Caco-2 (cell line): ENCODE measurements around the gene ADD1. TPM values are rescaled to one million over a fixed set of nuclear protein-coding genes. Genes with fewer than 3 reads are reported as not detected.

ENCODE experiments used
- BruUV-seq: library from RNA; stranded (reverse); fragments of 400-500 nt; replicated peaks from 2 replicates; lab custom pipeline; 2021; lab: Mats Ljungman, UMichigan
- CTCF ChIA-PET: fragments of 300-600 bp; sonication (Branson Sonifier 250); formaldehyde crosslinking; loops from one replicate; lab custom pipeline; 2022; ENCODE audit warnings: antibody characterized with exemption; lab: Charles Lee
- POLR2A ChIA-PET: fragments of 300-600 bp; sonication (Branson Sonifier 250); formaldehyde crosslinking; loops from one replicate; lab custom pipeline; 2022; ENCODE audit warnings: antibody characterized with exemption; lab: Charles Lee
- DNase-seq, 2 experiments: peaks; one replicate each; pipeline versions ENCODE4 v3.0.0 to v3.0.0-alpha.2; 2020 to 2022
- H3K27me3 ChIP-seq: replicated peaks from 2 replicates; pipeline ENCODE4 v1.6.0; 2011; ENCODE audit warnings: low read length; ENCODE audit not compliant: control insufficient read depth, insufficient read depth
- H3K36me3 ChIP-seq: 2 replicates; pipeline ENCODE4 v1.5.1; 2011; ENCODE audit warnings: low read length; ENCODE audit not compliant: control insufficient read depth, insufficient read depth
- H3K4me1 ChIP-seq: fragments of 250-450 bp; sonication (Bioruptor Pico); 2 replicates; pipeline ENCODE4 v1.5.1; 2020; ENCODE audit warnings: mild to moderate bottlenecking
- H3K4me3 ChIP-seq: 2 replicates; pipeline ENCODE4 v1.5.1; 2011; ENCODE audit warnings: low read depth, mild to moderate bottlenecking, control low read depth, low read length
- H3K9me3 ChIP-seq: fragments of 250-450 bp; sonication (Bioruptor Pico); 2 replicates; pipeline ENCODE4 v1.5.1; 2020; ENCODE audit warnings: mild to moderate bottlenecking, moderate library complexity
- H3K27ac Mint-ChIP-seq: one replicate; pipeline ENCODE4 v1.8.0; 2022; ENCODE audit warnings: mixed read lengths; ENCODE audit not compliant: unreplicated experiment
- H3K27me3 Mint-ChIP-seq: one replicate; pipeline ENCODE4 v1.8.0; 2022; ENCODE audit warnings: mixed read lengths; ENCODE audit not compliant: insufficient read depth, unreplicated experiment
- H3K36me3 Mint-ChIP-seq: one replicate; pipeline ENCODE4 v1.8.0; 2022; ENCODE audit warnings: mild to moderate bottlenecking, mixed read lengths; ENCODE audit not compliant: insufficient read depth, unreplicated experiment
- H3K4me1 Mint-ChIP-seq: one replicate; pipeline ENCODE4 v1.8.0; 2022; ENCODE audit warnings: low read depth, mixed read lengths; ENCODE audit not compliant: unreplicated experiment
- H3K4me3 Mint-ChIP-seq: one replicate; pipeline ENCODE4 v1.8.0; 2022; ENCODE audit warnings: mild to moderate bottlenecking, moderate library complexity, mixed read lengths; ENCODE audit not compliant: unreplicated experiment
- H3K9me3 Mint-ChIP-seq: one replicate; pipeline ENCODE4 v1.8.0; 2022; ENCODE audit warnings: mixed read lengths; ENCODE audit not compliant: unreplicated experiment
- CTCF ChIP-seq, 2 experiments: fragments of 200-600 bp in 1 of 2; IDR thresholded peaks; 1 replicate in 1 of 2; 2 replicates in 1 of 2; pipeline versions ENCODE4 v1.5.1 to v1.8.0; 2011 to 2022; ENCODE audit warnings: antibody characterized with exemption in 1 of 2, control low read depth in 1 of 2, inconsistent platforms in 1 of 2, low read depth in 1 of 2, low read length in 1 of 2, mild to moderate bottlenecking in 1 of 2, moderate library complexity in 1 of 2; ENCODE audit not compliant: insufficient read depth in 1 of 2, severe bottlenecking in 1 of 2, unreplicated experiment in 1 of 2
- intact Hi-C: fragments of 100-400 bp; cut with micrococcal nuclease; formaldehyde crosslinking; loops from one replicate; pipeline ENCODE4 v1.10.0; 2022; ENCODE audit not compliant: unreplicated experiment
- total RNA-seq: library from RNA; stranded (reverse); gene quantifications from 2 replicates; pipeline ENCODE4 v1.2.3, GENCODE V29; 2022

ADD1 gene
- total RNA-seq, 1 experiment from 2014 or later = 242 TPM

GRCh38 chr4:2804973-2805501 is 38.6 kb upstream of the ADD1 start:
- Mint-ChIP-seq H3K4me1 (no peaks in the 10 kb centered on the region), H3K27me3 (no peaks in the 10 kb centered on the region), H3K4me3 (no peak overlapping the region), H3K27ac (no peak overlapping the region), H3K9me3 (no peaks in the 10 kb centered on the region), H3K36me3 (no peaks in the 10 kb centered on the region)
- no peak for TF ChIP-seq CTCF (IDR thresholded peaks at IDR 0.05; ENCODE audit: insufficient read depth in 1 of 2, low read depth in 1 of 2, low read length in 1 of 2, severe bottlenecking in 1 of 2, unreplicated experiment in 1 of 2)
- Histone ChIP-seq H3K36me3 (no peaks in the 10 kb centered on the region), H3K9me3 (no peaks in the 10 kb centered on the region), H3K4me1 (0 out of 2 replicates have a peak, but pooled peaks cover 3% of the 10 kb centered on the region), H3K27me3 (no peaks in the 10 kb centered on the region), H3K4me3 (no peak overlapping the region)
- CTCF ChIA-PET = no interaction called here
- intact Hi-C loops = no loop called here
- no TSS peak for BruUV-seq
- POLR2A ChIA-PET = no interaction called here
- no peak for DNase-seq

- Histone ChIP-seq H3K9me3 (no peaks in the 10 kb centered on the region), H3K36me3 (no peaks in the 10 kb centered on the region), H3K4me1 (0 out of 2 replicates have a peak, but pooled peaks cover 3% of the 10 kb centered on the region), H3K27me3 (no peaks in the 10 kb centered on the region), H3K4me3 (no peak overlapping the region)
- CTCF ChIA-PET = no interaction called here
- no TSS peak for BruUV-seq
- no peak overlapping the region for H3K27ac Mint-ChIP-seq
- H3K4me3 Mint-ChIP-seq = no peak overlapping the region
- H3K9me3 Mint-ChIP-seq = no peaks in the 10 kb centered on the region
- no peak for TF ChIP-seq CTCF (IDR thresholded peaks at IDR 0.05; ENCODE audit: insufficient read depth in 1 of 2, low read depth in 1 of 2, low read length in 1 of 2, severe bottlenecking in 1 of 2, unreplicated experiment in 1 of 2)
- POLR2A ChIA-PET = no interaction called here
- H3K27me3 Mint-ChIP-seq = no peaks in the 10 kb centered on the region
- intact Hi-C loops = no loop called here
- DNase-seq = no peak
- H3K36me3 Mint-ChIP-seq = no peaks in the 10 kb centered on the region
- H3K4me1 Mint-ChIP-seq = no peaks in the 10 kb centered on the region
Measured at GRCh38 chr4:2805712-2806389, 37.8 kb upstream of the ADD1 start.

- CTCF ChIA-PET = no interaction called here
- no peaks in the 10 kb centered on the region for H3K27me3 ChIP-seq
- intact Hi-C loops = no loop called here
Measured at GRCh38 chr4:2806390-2807355, 37.0 kb upstream of the ADD1 start.

More at GRCh38 chr4:2806390-2807355, 37.0 kb upstream of the ADD1 start:
- no peaks in the 10 kb centered on the region for H3K36me3 ChIP-seq
- TF ChIP-seq CTCF (IDR thresholded peaks at IDR 0.05; ENCODE audit: insufficient read depth in 1 of 2, low read depth in 1 of 2, low read length in 1 of 2, severe bottlenecking in 1 of 2, unreplicated experiment in 1 of 2) = no peak
- no TSS peak for BruUV-seq
- DNase-seq = no peak
- Mint-ChIP-seq H3K4me1 (no peaks in the 10 kb centered on the region), H3K9me3 (no peaks in the 10 kb centered on the region), H3K36me3 (peaks cover 2% of the 10 kb centered on the region), H3K27me3 (no peaks in the 10 kb centered on the region), H3K4me3 (no peak overlapping the region), H3K27ac (no peak overlapping the region)
- no peaks in the 10 kb centered on the region for H3K4me1 ChIP-seq
- no peaks in the 10 kb centered on the region for H3K9me3 ChIP-seq
- POLR2A ChIA-PET = no interaction called here
- no peak overlapping the region for H3K4me3 ChIP-seq
